ENCODE results near the gene RNF19B.

RNF19B gene

DNA sequence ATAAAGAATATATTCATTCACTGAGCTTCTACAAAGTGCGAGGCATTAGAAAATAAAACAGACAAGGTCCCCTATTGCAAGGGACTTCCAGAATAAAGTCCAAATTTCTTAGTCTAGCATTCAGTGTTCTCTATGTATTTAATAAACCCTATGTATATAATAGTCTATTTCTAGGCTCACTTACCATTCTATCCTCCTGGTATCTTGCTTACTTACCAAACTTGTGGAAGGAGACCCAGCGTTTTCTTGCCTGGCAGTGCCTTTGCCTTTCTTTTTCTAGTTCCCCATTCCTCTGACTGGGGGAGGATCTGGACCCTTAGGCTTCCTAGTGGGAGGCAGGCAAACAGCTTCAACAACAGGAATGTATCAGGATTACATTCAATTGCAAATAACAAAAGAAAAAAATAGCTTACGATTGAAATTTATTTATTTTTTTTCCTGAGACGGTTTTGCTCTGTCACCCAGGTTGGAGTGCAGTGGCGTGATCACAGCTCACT, 690 bp upstream of the RNF19B start:
- DNase-seq: no peak

GRCh38 chr1:32963746-32964460, 706 bp downstream of the RNF19B start:
- peak; percentile 62 to 72 for DNase-seq

DNA sequence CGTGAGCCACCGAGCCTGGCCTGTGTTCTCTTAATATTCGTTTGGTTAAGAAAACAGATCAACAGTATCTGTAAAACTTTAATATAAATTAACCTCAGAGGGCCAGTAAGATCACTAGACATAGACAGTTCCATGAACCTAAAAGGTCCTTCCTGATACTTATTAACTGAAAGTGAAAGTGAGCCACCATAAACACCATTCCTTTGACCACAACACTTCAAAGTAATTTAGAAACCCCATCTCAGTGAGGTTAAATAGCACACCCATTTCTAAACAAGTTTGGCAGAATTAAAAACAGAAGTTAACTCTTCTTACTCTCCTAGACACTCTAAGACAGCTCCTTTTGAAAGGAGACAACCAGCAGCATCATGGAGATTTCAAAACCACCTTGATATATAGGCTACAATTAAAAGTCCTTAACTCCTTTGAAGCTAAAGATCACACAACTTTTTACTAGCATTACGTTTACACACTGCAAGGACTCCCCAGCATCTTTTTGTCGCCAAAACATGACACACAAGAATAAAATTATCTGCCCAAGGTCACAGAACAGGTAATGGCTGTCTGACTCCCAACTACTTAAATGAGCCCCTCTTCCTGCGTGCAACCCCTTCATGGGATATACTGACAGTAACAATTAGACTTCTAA, 2.2 kb downstream of the RNF19B start:
- DNase-seq: no peak

DNA sequence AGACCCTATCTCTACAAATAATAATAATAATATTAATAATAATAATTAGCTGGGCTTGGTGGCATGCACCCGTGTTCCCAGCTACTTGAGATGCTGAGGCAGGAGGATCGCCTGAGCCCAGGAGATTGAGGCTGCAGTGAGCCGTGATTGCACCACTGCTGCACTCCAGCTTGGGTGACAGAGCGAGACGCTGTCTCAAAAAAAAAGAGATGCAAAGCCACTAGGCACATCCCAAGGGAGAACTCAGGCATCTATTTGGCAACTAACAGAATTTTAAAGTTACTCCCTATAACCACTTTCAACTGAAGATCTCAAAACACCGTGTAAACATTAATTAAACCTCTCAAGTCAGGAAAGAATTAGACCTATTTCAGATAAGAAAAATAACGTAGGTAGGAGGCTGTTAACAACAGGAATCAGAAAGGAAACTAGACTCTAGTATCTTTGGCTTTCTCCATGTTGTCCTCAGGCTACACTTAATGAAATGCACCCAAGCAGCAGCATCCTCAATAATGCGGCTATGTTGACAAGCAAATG, 3.7 kb downstream of the RNF19B start:
- no peak for DNase-seq

GRCh38 chr1:32960342-32960741, 4.3 kb downstream of the RNF19B start:
- DNase-seq: no peak

GRCh38 chr1:32958827-32959226, 5.8 kb downstream of the RNF19B start:
- DNase-seq: no peak

DNA sequence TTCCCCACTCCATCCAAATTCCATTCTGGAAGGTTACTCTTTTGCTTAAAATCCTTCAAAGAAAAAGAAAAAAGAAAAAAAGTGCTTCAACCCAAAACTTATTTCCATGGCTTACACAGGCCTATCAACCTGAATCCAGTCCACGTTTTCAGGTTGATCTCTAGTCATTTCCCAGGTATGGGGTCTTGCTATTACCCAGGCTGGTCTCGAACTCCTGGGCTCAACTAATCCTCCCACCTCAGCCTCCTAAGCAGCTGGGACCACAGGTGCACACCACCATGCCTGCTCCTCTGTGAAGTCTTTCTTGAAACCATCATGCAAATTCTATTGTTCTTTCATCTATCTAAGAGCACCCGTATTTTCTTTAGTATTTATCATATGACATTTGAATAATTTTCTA, 7.6 kb downstream of the RNF19B start:
- DNase-seq: no peak

- DNase-seq: no peak
These were observed 10.4 kb downstream of the RNF19B start for GRCh38 chr1:32954168-32954567.

GRCh38 chr1:32953495-32953894, 11.1 kb downstream of the RNF19B start:
- no peak for DNase-seq

DNA sequence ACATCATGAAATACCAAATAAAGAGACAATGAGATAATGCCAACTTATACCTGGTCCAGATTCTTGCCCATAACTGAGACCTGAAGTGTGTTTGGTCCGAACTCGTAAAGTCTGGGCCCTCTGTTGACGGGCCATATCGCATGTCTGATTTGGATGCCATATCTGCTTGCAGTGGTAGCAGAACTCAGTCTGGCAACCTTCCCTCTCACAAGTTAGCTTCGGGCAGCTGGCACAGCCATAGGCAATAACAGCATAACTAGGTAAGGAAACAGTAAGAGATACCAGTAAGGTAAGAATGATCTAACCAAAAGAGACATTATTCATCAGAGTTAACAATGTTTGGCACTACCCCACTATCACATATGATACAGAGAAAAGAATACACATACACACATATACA, 15.1 kb downstream of the RNF19B start:
- DNase-seq: no peak

- no peak for DNase-seq
These were observed 15.7 kb downstream of the RNF19B start for GRCh38 chr1:32948905-32949304.

DNA sequence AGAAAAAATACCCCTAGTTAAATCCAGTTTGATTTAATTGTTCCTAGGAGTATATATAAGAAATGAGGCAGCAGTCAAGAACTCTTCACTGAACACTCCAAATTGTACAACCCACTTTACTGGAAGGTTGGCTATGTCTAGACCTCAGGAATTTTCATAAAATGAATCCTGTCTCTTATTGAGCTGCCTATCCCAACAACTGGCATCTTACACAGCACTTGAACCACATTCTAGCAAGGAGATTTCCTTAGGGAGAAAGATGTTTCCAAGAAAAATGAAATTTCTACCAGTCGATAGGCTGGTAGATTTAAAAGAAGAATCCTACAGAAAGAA, 16.3 kb downstream of the RNF19B start:
- DNase-seq: no peak

GRCh38 chr1:32947669-32948389, 16.8 kb downstream of the RNF19B start:
- DNase-seq: no peak

DNA sequence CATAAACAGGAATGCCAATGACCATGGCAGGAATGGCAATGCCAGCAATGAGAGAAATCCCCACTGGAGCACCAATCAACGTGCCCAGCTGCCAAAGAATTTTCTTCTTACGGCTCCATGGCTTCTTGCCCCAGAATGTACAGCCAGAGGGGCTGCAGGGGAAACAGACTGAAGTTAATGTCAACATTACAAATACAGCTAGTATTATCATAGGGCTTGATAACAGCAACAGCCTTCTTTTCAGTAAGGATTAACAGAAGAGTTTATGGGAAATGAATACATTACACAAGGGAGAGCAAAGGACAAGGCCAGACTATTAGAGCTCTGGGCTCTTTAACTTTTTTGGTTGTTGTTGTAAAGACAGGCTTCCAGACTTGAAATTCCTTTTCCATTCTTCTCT, 18.2 kb downstream of the RNF19B start:
- DNase-seq: no peak

- DNase-seq: no peak
These were observed 20.4 kb downstream of the RNF19B start for GRCh38 chr1:32944180-32944579.

GRCh38 chr1:32939655-32940371, 24.8 kb downstream of the RNF19B start:
- DNase-seq: peak; percentile 21 to 40

DNA sequence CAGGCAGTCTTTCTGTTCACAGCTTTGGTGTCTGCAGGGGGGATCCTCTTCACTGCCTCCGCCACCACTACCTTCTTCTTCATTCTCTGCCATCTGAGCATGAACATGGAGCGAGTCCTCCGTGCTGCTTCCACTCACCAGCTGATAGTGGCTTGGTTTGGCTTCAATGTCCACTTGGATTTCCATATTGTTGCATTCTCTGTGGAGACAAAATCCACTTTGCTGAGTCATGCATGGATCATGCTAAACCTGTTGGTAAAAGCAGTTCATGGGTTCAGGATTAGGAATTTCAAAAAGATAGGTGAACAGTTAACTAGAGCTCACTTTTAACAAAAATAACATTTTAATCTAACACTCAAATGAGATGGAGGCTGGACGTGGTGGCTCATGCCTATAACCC, 27.5 kb downstream of the RNF19B start:
- no peak for DNase-seq

- no peak for DNase-seq
These were observed 30.1 kb downstream of the RNF19B start for GRCh38 chr1:32934535-32934934.

DNA sequence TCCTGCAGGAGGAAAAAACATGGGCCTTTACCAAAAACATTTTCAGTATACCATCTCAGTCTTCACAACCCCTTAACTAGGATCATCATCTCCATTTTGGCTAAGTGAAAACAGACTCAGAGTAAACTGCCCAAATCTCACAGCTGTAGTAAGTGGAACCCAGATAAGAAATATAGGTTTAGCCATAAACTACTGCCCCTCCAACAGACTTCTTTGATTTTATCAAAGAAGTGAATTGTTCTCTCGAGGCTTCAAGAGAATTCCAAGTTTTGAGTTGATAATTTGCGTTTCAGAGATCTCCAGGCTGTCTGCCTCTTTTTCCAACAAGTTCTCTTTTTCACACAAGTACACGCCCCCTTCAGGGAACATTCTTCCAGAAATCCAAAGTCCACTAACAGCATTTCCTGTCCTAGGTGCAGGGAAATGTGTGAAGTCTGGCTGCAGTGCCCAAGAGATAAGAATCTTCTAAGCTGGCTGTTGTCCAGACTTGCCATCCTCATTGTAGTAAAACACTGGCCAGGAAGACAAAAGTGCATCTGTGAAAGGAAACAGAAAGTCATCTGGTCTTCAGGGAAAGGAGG, 30.8 kb downstream of the RNF19B start:
- no peak for DNase-seq

DNA sequence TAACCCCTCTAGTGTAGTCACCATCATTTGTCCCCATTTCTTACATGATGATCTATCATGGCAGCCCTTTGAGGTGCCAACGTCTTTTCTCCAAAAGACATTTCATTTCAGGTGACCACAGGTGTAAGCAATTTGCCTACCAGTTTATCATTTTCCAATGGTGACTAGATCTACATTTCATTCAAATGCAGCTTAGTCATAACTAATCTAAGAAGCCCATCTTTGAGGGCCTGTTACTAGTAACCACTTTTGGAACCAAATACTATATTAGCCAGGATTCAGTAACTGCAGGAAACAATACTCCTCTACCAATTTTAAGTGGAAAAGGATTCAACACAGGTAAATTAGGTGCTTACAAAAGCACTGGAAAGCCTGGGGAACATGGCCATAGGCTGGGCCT, 32.8 kb downstream of the RNF19B start:
- DNase-seq: no peak

DNA sequence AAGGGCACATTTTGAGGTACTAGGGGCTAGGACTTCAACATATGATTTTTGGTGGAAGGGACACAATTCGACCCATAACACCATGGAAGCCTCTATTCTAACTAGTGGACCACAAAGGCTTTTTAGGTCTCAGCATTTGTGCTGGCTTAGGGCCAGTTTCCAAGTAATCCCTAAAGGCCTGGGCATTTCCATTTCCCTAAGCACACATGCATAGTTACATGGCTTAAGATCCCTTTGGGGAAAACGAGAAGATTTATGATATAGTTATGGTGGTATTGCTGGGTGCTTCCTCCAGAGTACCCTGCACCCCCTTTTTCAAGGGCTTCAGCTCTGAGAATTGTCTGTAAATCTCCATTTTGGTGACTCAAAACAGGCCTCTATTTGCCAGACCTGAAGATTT, 35.2 kb downstream of the RNF19B start:
- DNase-seq: no peak

DNA sequence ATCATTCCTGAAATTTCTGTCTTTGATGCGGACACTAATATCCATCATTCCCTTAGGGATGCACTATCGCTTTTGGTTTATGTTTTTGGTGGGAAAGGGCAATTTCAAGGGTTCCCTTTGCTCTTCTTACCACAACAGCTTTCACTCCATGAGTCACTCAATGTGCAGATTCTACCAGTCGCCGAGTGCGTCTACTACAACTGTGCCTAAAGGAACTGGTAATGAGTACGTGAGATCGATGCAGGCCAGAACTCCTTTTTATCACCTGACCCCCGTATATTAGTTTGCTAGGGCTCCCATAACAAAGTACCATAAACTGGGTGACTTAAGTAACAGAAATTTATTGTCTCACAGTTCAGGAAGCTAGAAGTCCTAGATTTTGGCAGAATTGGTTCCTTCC, 35.9 kb downstream of the RNF19B start:
- DNase-seq: no peak

GRCh38 chr1:32928285-32928684, 36.3 kb downstream of the RNF19B start:
- DNase-seq: no peak
